HT-29 (cell line): Measurements from ENCODE around the gene EXO5. TPM values are rescaled to one million over a fixed set of nuclear protein-coding genes. Genes with fewer than 3 reads are reported as not detected.
"Not testable (repeated sequence)": the region's sequence is repeated elsewhere in the genome, so short reads cannot be mapped to it uniquely, and the experiment has no call there.

Experiments
- DNase-seq: peaks from one replicate; pipeline ENCODE4 v3.0.0-alpha.2; 2015; ENCODE audit warnings: low spot score
- small RNA-seq: library from RNA; depleted of rRNA; stranded (forward); fragments of <200 nt; gene quantifications from one replicate; pipeline ENCODE3, GENCODE V24; 2014
- total RNA-seq: library from RNA; depleted of rRNA; stranded (reverse); fragments of >200 nt; shearing (Covaris generic); gene quantifications from 2 replicates; pipeline ENCODE4 v1.2.3, GENCODE V29; 2014; rRNA removed

EXO5 gene
- total RNA-seq, 1 experiment from 2014 or later, result 8.7 TPM

GRCh38 chr1:40553017-40553416 lies 44.5 kb downstream of the EXO5 start:
- DNase-seq, result no peak

- not testable (repeated sequence) for DNase-seq
Observed at GRCh38 chr1:40554807-40555206, 46.2 kb downstream of the EXO5 start.

- DNase-seq, result no peak
Observed at GRCh38 chr1:40556121-40556520, 47.6 kb downstream of the EXO5 start.

GRCh38 chr1:40558241-40558640 lies 49.7 kb downstream of the EXO5 start:
- DNase-seq, result not testable (repeated sequence)

GRCh38 chr1:40562185-40562584 lies 53.6 kb downstream of the EXO5 start:
- DNase-seq, result no peak

GRCh38 chr1:40563266-40563665 lies 54.7 kb downstream of the EXO5 start:
- no peak for DNase-seq

- no peak for DNase-seq
Observed at GRCh38 chr1:40564506-40564905, 55.9 kb downstream of the EXO5 start.

- no peak for DNase-seq
Observed at GRCh38 chr1:40564913-40565312, 56.3 kb downstream of the EXO5 start.

Small RNAs within 50 kb of the gene (small RNA-seq; reads per million reads assigned to genes)
- gene AL356379.1, result not detected

Other genes starting within 250 kb of the EXO5 start
- 0.25 and 0.89 TPM in 2 replicates for gene COL9A2, start 191.5 kb upstream of the EXO5 start, total RNA-seq
- 12.9 and 14.1 TPM in 2 replicates for gene SMAP2, start 135.0 kb upstream of the EXO5 start, total RNA-seq
- gene ZFP69B, start 58.3 kb upstream of the EXO5 start, total RNA-seq, result 0.57 and 1.3 TPM in 2 replicates
- 0.20 and 0.37 TPM in 2 replicates for gene ZFP69, start 31.5 kb upstream of the EXO5 start, total RNA-seq
- gene ZNF684, start 22.9 kb downstream of the EXO5 start, total RNA-seq, result 1.2 and 1.4 TPM in 2 replicates
- gene RIMS3, start 156.9 kb downstream of the EXO5 start, total RNA-seq, result 0.05 TPM in 1 of 2 replicates, not detected in the other
- 42.6 and 43.5 TPM in 2 replicates for gene NFYC, start 182.9 kb downstream of the EXO5 start, total RNA-seq